Loucy (cell line): Measurements from ENCODE around the gene SPATA9.
A peak's percentile ranks its signal among the peaks of the same experiment; 100 is the strongest.
"Not testable (repeated sequence)": the region's sequence is repeated elsewhere in the genome, so short reads cannot be mapped to it uniquely, and the experiment has no call there.

ENCODE experiments used
- H2AFZ ChIP-seq: fragments of 200-600 bp; sonication (generic); 2 replicates; pipeline ENCODE4 v1.6.0; 2016; ENCODE audit warnings: antibody characterized with exemption, mild to moderate bottlenecking, low read length, moderate library complexity
- H3F3A ChIP-seq: fragments of 200-600 bp; 2 replicates; pipeline ENCODE4 v1.6.0; 2016; ENCODE audit warnings: antibody characterized with exemption, low read depth, mild to moderate bottlenecking
- H3K27me3 ChIP-seq: fragments of 200-600 bp; sonication (generic); 2 replicates; pipeline ENCODE4 v1.6.1; 2014; ENCODE audit warnings: low read length, mild to moderate bottlenecking; ENCODE audit not compliant: insufficient read depth, poor library complexity, severe bottlenecking
- H3K36me3 ChIP-seq: fragments of 200-600 bp; sonication (generic); 2 replicates; pipeline ENCODE4 v1.6.1; 2016; ENCODE audit warnings: low read length; ENCODE audit not compliant: insufficient read depth
- H3K4me1 ChIP-seq: fragments of 200-600 bp; sonication (generic); 2 replicates; pipeline ENCODE4 v1.5.1; 2014; ENCODE audit warnings: low read length, mild to moderate bottlenecking; ENCODE audit not compliant: insufficient read depth, poor library complexity, severe bottlenecking
- H3K4me2 ChIP-seq: fragments of 200-600 bp; sonication (generic); 2 replicates; pipeline ENCODE4 v1.6.0; 2014; ENCODE audit warnings: antibody characterized with exemption, low read length, low read depth, mild to moderate bottlenecking; ENCODE audit not compliant: poor library complexity, severe bottlenecking
- H3K4me3 ChIP-seq: fragments of 200-600 bp; sonication (generic); 2 replicates; pipeline ENCODE4 v1.5.1; 2014; ENCODE audit warnings: low read length, mild to moderate bottlenecking, mixed read lengths; ENCODE audit not compliant: poor library complexity, severe bottlenecking
- H3K79me2 ChIP-seq: fragments of 200-600 bp; sonication (generic); 2 replicates; pipeline ENCODE4 v1.6.1; 2014; ENCODE audit warnings: low read length; ENCODE audit not compliant: insufficient read depth
- H3K9ac ChIP-seq: fragments of 200-600 bp; sonication (generic); 2 replicates; pipeline ENCODE4 v1.6.0; 2014; ENCODE audit warnings: mild to moderate bottlenecking, low read depth, low read length, moderate library complexity; ENCODE audit not compliant: poor library complexity, severe bottlenecking
- H3K9me2 ChIP-seq: fragments of 200-600 bp; sonication (generic); replicated peaks from 2 replicates; pipeline ENCODE4 v1.6.1; 2016; ENCODE audit warnings: low read depth, low read length, mixed read lengths
- H3K9me3 ChIP-seq: fragments of 200-600 bp; sonication (generic); 2 replicates; pipeline ENCODE4 v1.6.1; 2014; ENCODE audit warnings: mild to moderate bottlenecking, antibody characterized with exemption, low read length, low read depth; ENCODE audit not compliant: insufficient read depth
- H4K20me1 ChIP-seq: fragments of 200-600 bp; sonication (generic); 2 replicates; pipeline ENCODE4 v1.6.0; 2014; ENCODE audit warnings: antibody characterized with exemption, low read length, mild to moderate bottlenecking; ENCODE audit not compliant: insufficient read depth, poor library complexity, severe bottlenecking
- EZH2phosphoT487 ChIP-seq: fragments of 200-600 bp; IDR thresholded peaks from 2 replicates; pipeline ENCODE4 v1.6.1; 2018; ENCODE audit warnings: antibody characterized with exemption, mild to moderate bottlenecking, moderate library complexity, borderline replicate concordance
- TF ChIP-seq, protein P1 (sequence below): fragments of 200-600 bp; sonication (generic); conservative IDR thresholded peaks from 2 replicates; pipeline ENCODE4 v1.5.1; 2014; ENCODE audit warnings: mild to moderate bottlenecking, antibody characterized with exemption, low read length

The SPATA9 gene

DNA sequence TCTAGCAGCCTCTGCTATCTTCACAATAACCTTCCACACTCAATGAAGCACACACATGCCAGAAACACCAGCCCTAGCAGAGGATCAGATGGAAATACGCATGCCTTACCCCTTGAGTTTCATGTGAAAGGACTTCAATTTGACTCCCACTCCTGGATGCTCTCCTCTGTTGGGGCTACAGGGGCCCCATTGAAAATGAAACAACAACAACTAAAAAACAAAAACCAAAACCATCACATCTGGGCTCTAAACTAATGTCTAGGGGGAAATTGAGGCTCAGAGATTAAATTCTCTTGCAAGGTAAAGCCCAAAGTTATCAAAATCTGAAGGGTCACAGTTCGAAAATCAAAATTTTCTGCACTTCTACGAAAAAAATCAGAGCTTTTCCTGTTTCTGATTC, 44.2 kb downstream of the SPATA9 start:
- no peaks in the 10 kb centered on the region for H3K79me2 ChIP-seq
- no peaks in the 10 kb centered on the region for H3K9me2 ChIP-seq
- TF ChIP-seq, protein P1, sequence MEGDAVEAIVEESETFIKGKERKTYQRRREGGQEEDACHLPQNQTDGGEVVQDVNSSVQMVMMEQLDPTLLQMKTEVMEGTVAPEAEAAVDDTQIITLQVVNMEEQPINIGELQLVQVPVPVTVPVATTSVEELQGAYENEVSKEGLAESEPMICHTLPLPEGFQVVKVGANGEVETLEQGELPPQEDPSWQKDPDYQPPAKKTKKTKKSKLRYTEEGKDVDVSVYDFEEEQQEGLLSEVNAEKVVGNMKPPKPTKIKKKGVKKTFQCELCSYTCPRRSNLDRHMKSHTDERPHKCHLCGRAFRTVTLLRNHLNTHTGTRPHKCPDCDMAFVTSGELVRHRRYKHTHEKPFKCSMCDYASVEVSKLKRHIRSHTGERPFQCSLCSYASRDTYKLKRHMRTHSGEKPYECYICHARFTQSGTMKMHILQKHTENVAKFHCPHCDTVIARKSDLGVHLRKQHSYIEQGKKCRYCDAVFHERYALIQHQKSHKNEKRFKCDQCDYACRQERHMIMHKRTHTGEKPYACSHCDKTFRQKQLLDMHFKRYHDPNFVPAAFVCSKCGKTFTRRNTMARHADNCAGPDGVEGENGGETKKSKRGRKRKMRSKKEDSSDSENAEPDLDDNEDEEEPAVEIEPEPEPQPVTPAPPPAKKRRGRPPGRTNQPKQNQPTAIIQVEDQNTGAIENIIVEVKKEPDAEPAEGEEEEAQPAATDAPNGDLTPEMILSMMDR: no peak
- no peak for TF ChIP-seq EZH2phosphoT487
- H3K9me3 ChIP-seq: no peaks in the 10 kb centered on the region
- H2AFZ ChIP-seq: no peak overlapping the region
- no peak overlapping the region for H3K9ac ChIP-seq
- H3K27me3 ChIP-seq: no peaks in the 10 kb centered on the region
- no peaks in the 10 kb centered on the region for H3K36me3 ChIP-seq
- 0 out of 2 replicates have a peak, but pooled peaks cover under 1% of the 10 kb centered on the region for H3F3A ChIP-seq
- H3K4me1 ChIP-seq: peaks cover 5% of the 10 kb centered on the region
- H3K4me3 ChIP-seq: no peak overlapping the region
- no peaks in the 10 kb centered on the region for H4K20me1 ChIP-seq
- no peak overlapping the region for H3K4me2 ChIP-seq

DNA sequence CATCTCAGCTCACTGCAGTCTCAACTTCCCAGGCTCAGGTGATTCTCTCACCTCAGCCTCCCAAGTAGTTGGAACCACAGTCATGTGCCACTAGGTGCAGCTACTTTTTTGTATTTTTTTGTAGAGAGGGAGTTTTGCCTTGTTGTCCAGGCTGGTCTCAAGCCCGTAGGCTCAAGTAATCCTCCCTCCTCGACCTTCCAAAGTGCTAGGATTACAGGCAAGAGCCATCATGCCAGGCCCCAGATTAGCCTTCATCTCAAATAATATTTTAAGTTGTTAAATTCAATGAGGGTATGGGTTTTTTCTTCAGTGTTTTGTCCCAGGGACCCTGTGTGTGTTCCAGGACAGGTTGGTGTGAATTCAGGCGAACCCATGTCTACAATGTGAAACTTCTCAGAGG, 48.7 kb downstream of the SPATA9 start:
- Histone ChIP-seq H4K20me1 (no peaks in the 10 kb centered on the region), H3K4me3 (no peak overlapping the region), H3K9ac (no peak overlapping the region), H3K36me3 (no peaks in the 10 kb centered on the region), H2AFZ (peak overlapping the region; percentile 4; the same call in 1 of the 2 replicates), H3K9me3 (no peaks in the 10 kb centered on the region), H3K4me1 (peaks cover 20% of the 10 kb centered on the region), H3K27me3 (no peaks in the 10 kb centered on the region), H3K9me2 (no peaks in the 10 kb centered on the region), H3K79me2 (no peaks in the 10 kb centered on the region), H3K4me2 (no peak overlapping the region), H3F3A (0 out of 2 replicates have a peak, but pooled peaks cover 3% of the 10 kb centered on the region)
- TF ChIP-seq, protein P1: no peak
- no peak for TF ChIP-seq EZH2phosphoT487

DNA sequence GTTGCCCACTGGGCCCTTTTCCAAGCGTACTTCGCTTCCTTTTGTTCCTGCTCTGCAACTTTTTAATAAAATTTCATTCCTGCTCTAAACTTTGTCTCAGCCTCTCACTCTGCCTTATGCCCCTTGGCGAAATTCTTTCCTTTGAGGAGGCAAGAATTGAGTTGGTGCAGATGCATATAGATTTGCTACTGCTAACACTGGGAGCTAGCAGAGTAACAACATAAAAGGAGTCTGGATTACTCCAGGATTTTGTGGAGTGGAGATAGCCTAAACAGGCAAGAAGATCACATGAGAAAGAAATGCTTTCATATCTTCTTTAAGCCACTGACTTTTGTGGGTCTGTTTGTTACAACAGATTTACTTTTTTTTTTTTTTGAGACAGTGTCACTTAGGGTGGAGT, 49.1 kb downstream of the SPATA9 start:
- Histone ChIP-seq H3K9me3 (no peaks in the 10 kb centered on the region), H2AFZ (no peak overlapping the region), H3F3A (0 out of 2 replicates have a peak, but pooled peaks cover 3% of the 10 kb centered on the region), H3K79me2 (no peaks in the 10 kb centered on the region), H3K36me3 (no peaks in the 10 kb centered on the region), H3K9ac (no peak overlapping the region), H3K27me3 (no peaks in the 10 kb centered on the region), H3K9me2 (no peaks in the 10 kb centered on the region), H4K20me1 (no peaks in the 10 kb centered on the region), H3K4me3 (no peak overlapping the region), H3K4me2 (no peak overlapping the region), H3K4me1 (peaks cover 20% of the 10 kb centered on the region)
- TF ChIP-seq, protein P1: no peak
- TF ChIP-seq EZH2phosphoT487: no peak

DNA sequence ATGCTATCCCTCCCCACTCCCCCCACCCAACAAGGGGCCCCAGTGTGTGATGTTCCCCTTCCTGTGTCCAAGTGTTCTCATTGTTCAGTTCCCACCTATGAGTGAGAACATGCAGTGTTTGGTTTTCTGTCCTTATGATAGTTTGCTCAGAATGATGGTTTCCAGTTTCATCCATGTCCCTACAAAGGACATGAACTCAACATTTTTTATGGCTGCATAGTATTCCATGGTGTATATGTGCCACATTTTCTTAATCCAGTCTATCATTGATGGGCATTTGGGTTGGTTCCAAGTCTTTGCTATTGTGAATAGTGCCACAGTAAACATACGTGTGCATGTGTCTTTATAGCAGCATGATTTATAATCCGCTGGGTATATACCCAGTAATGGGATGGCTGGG, 49.8 kb downstream of the SPATA9 start:
- H3K27me3 ChIP-seq, H3K36me3 ChIP-seq, H3K9me3 ChIP-seq, H3K9ac ChIP-seq, H3K79me2 ChIP-seq, H3F3A ChIP-seq, H3K4me2 ChIP-seq, H3K9me2 ChIP-seq, H3K4me3 ChIP-seq, H2AFZ ChIP-seq, H4K20me1 ChIP-seq: not testable (repeated sequence)
- peaks cover 20% of the 10 kb centered on the region for H3K4me1 ChIP-seq
